KMS-11 (cell line): Measurements from ENCODE around the gene PIP4K2A.
"Not testable (repeated sequence)": the region's sequence is repeated elsewhere in the genome, so short reads cannot be mapped to it uniquely, and the experiment has no call there.

Source experiments
- H2AFZ ChIP-seq: fragments of 200-600 bp; sonication (generic); 2 replicates; pipeline ENCODE4 v1.6.1; 2016; ENCODE audit warnings: antibody characterized with exemption, mixed run types, low read depth
- H3K27ac ChIP-seq: fragments of 200-600 bp; sonication (generic); 2 replicates; pipeline ENCODE4 v1.6.1; 2016; ENCODE audit warnings: mild to moderate bottlenecking, mixed run types
- H3K27me3 ChIP-seq: fragments of 200-600 bp; sonication (generic); 2 replicates; pipeline ENCODE4 v1.6.1; 2017; ENCODE audit warnings: mild to moderate bottlenecking, low read depth, mixed run types, moderate library complexity; ENCODE audit not compliant: insufficient read depth
- H3K36me3 ChIP-seq: fragments of 200-600 bp; sonication (generic); 2 replicates; pipeline ENCODE4 v1.6.1; 2017; ENCODE audit warnings: mild to moderate bottlenecking, mixed run types; ENCODE audit not compliant: insufficient read depth
- H3K4me1 ChIP-seq: fragments of 200-600 bp; sonication (generic); 2 replicates; pipeline ENCODE4 v1.6.1; 2016; ENCODE audit warnings: mild to moderate bottlenecking, low read depth, mixed run types; ENCODE audit not compliant: poor library complexity, severe bottlenecking
- H3K4me2 ChIP-seq: fragments of 200-600 bp; sonication (generic); 2 replicates; pipeline ENCODE4 v1.7.0; 2016; ENCODE audit warnings: mild to moderate bottlenecking, mixed run types
- H3K4me3 ChIP-seq: fragments of 200-600 bp; sonication (generic); IDR thresholded peaks from 2 replicates; pipeline ENCODE4 v1.6.1; 2017; ENCODE audit warnings: low read depth, low read length, mixed read lengths; ENCODE audit not compliant: insufficient read depth
- H3K79me2 ChIP-seq: fragments of 200-600 bp; sonication (generic); 2 replicates; pipeline ENCODE4 v1.6.1; 2016; ENCODE audit warnings: low read depth, mixed run types; ENCODE audit not compliant: insufficient read depth
- H3K9ac ChIP-seq: fragments of 200-600 bp; sonication (generic); 2 replicates; pipeline ENCODE4 v1.6.1; 2016; ENCODE audit warnings: mild to moderate bottlenecking, mixed run types
- H4K20me1 ChIP-seq: fragments of 200-600 bp; sonication (generic); 2 replicates; pipeline ENCODE4 v1.6.1; 2016; ENCODE audit warnings: mild to moderate bottlenecking, mixed run types; ENCODE audit not compliant: insufficient read depth
- CTCF ChIP-seq: fragments of 200-600 bp; sonication (generic); conservative IDR thresholded peaks from 2 replicates; pipeline ENCODE4 v1.6.1; 2017; ENCODE audit warnings: low read depth, mild to moderate bottlenecking, antibody characterized with exemption, low read length, moderate library complexity, mixed read lengths

PIP4K2A gene

GRCh38 chr10:22518167-22518724 is 196.1 kb downstream of the PIP4K2A start:
- no peak overlapping the region for H3K9ac ChIP-seq
- no peaks in the 10 kb centered on the region for H3K36me3 ChIP-seq
- no peak overlapping the region for H2AFZ ChIP-seq
- no peaks in the 10 kb centered on the region for H3K79me2 ChIP-seq
- H3K4me2 ChIP-seq, result no peak overlapping the region
- H3K4me1 ChIP-seq, result no peaks in the 10 kb centered on the region
- H3K27ac ChIP-seq, result no peak overlapping the region
- no peaks in the 10 kb centered on the region for H4K20me1 ChIP-seq
- no peak overlapping the region for H3K4me3 ChIP-seq
- H3K27me3 ChIP-seq, result no peaks in the 10 kb centered on the region
- no peak for TF ChIP-seq CTCF

- no peak overlapping the region for H3K27ac ChIP-seq
- H4K20me1 ChIP-seq, result no peaks in the 10 kb centered on the region
- no peak for TF ChIP-seq CTCF
- H3K4me1 ChIP-seq, result no peaks in the 10 kb centered on the region
- H2AFZ ChIP-seq, result no peak overlapping the region
- no peaks in the 10 kb centered on the region for H3K79me2 ChIP-seq
- H3K9ac ChIP-seq, result no peak overlapping the region
- H3K27me3 ChIP-seq, result no peaks in the 10 kb centered on the region
- no peak overlapping the region for H3K4me3 ChIP-seq
- H3K36me3 ChIP-seq, result no peaks in the 10 kb centered on the region
- H3K4me2 ChIP-seq, result no peak overlapping the region
Observed at GRCh38 chr10:22515009-22515408, 199.4 kb downstream of the PIP4K2A start.

- not testable (repeated sequence) for H3K9ac ChIP-seq, H3K36me3 ChIP-seq, H4K20me1 ChIP-seq, H3K27ac ChIP-seq, H3K27me3 ChIP-seq, H2AFZ ChIP-seq, H3K4me3 ChIP-seq, H3K79me2 ChIP-seq, H3K4me2 ChIP-seq, H3K4me1 ChIP-seq
Observed at GRCh38 chr10:22514414-22514758, 200.0 kb downstream of the PIP4K2A start.

GRCh38 chr10:22513483-22514413 is 200.6 kb downstream of the PIP4K2A start:
- not testable (repeated sequence) for H2AFZ ChIP-seq, H4K20me1 ChIP-seq, H3K27me3 ChIP-seq, H3K9ac ChIP-seq, H3K27ac ChIP-seq, H3K4me1 ChIP-seq, H3K4me3 ChIP-seq, H3K79me2 ChIP-seq, H3K4me2 ChIP-seq, H3K36me3 ChIP-seq

GRCh38 chr10:22512015-22512414 is 202.4 kb downstream of the PIP4K2A start:
- H3K9ac ChIP-seq, H2AFZ ChIP-seq, H3K4me1 ChIP-seq, H3K4me2 ChIP-seq, H3K79me2 ChIP-seq, H3K36me3 ChIP-seq, H3K27me3 ChIP-seq, H3K4me3 ChIP-seq, H4K20me1 ChIP-seq, H3K27ac ChIP-seq: not testable (repeated sequence)

GRCh38 chr10:22508214-22508613 is 206.2 kb downstream of the PIP4K2A start:
- not testable (repeated sequence) for H3K79me2 ChIP-seq, H3K9ac ChIP-seq, H3K27ac ChIP-seq, H2AFZ ChIP-seq, H3K27me3 ChIP-seq, H3K36me3 ChIP-seq, H4K20me1 ChIP-seq, H3K4me3 ChIP-seq, H3K4me1 ChIP-seq, H3K4me2 ChIP-seq
